HL-60 (cell line): ENCODE data around the gene MYMX.

Experiments
- DNase-seq, 2 experiments: peaks; one replicate each; pipeline ENCODE4 v3.0.0-alpha.2; 2010 to 2020; ENCODE audit warnings: low read depth in 1 of 2, low spot score in 1 of 2
- H3K27ac ChIP-seq: fragments of 250-450 bp; sonication (Bioruptor Pico); replicated peaks from 2 replicates; pipeline ENCODE4 v1.5.1; 2020; ENCODE audit warnings: mild to moderate bottlenecking, moderate library complexity
- H3K27me3 ChIP-seq: fragments of 250-450 bp; sonication (Bioruptor Pico); 2 replicates; pipeline ENCODE4 v1.5.1; 2021; ENCODE audit warnings: mild to moderate bottlenecking, moderate library complexity; ENCODE audit not compliant: insufficient read depth, poor library complexity, severe bottlenecking
- H3K4me3 ChIP-seq: replicated peaks from 2 replicates; pipeline ENCODE4 v1.5.1; 2011; ENCODE audit warnings: mild to moderate bottlenecking, control low read depth, low read length; ENCODE audit not compliant: insufficient read depth
- CTCF ChIP-seq: IDR thresholded peaks from one replicate; pipeline ENCODE4 v1.5.1; 2011; ENCODE audit warnings: low read length, control low read depth, inconsistent platforms; ENCODE audit not compliant: insufficient read depth
- GABPA ChIP-seq: IDR thresholded peaks from 2 replicates; pipeline ENCODE4 v1.6.1; 2012; ENCODE audit warnings: low read depth
- POLR2AphosphoS5 ChIP-seq: IDR thresholded peaks from 2 replicates; pipeline ENCODE4 v1.6.1; 2012; ENCODE audit warnings: low read depth
- REST ChIP-seq: IDR thresholded peaks from 2 replicates; pipeline ENCODE4 v1.6.1; 2012; ENCODE audit warnings: low read depth; ENCODE audit not compliant: insufficient replicate concordance
- SPI1 ChIP-seq: IDR thresholded peaks from 2 replicates; pipeline ENCODE4 v1.6.1; 2012; ENCODE audit warnings: low read depth, mild to moderate bottlenecking, borderline replicate concordance

Gene MYMX

DNA sequence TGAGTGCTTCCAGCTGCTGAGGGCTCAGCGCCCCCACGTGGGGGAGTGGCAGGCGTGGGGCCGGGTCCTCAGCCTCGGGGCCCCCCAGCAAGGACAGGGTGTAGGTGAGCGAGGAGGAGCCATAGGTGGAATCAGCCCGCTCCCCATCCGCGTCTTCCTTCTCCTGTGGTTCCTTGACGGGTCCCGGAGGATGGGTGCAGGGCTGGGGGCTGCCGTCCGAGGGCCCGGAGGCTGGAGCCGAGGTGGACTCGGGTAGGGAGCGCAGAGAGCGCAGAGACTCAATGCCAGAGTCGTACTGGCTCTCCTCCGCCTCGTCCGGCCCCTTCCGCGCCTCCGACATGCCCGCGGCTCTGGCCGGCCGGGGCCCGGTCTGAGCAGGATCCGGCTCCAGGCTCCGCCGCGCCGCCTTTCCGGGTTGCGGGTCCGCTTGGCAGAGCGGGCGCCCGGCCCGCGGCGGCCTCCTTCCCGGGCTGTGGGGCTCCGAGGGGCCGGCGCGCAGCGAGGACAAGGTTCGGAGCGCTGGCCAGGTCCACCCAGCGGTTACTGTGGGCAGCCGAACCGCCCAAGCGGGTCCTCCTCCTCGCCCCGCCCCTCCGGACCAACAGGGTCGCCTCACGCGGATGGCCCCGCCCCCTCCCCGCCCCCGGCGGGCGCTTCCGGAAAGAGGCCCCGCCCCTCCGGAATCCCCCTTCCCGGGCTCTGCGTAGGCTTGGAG, 48.4 kb downstream of the MYMX start, which contains the start of gene NFKBIE:
Gene NFKBIE, minus strand, starts transcription at position 545 of the 715 bp plus-strand sequence. Its CDS starts 205 bp downstream, at position 340.
- Histone ChIP-seq H3K27ac (peak within 1 kb of the TSS; percentile 72), H3K4me3 (peak within 1 kb of the TSS; percentile 71), H3K27me3 (peaks cover 8% of the 10 kb centered on the region)
- no peak for TF ChIP-seq GABPA
- no peak for TF ChIP-seq CTCF
- TF ChIP-seq SPI1, result no peak
- TF ChIP-seq REST, result no peak
- TF ChIP-seq POLR2AphosphoS5, result no peak
- DNase-seq, result peak in 1 of 2 experiments; percentile 82

GRCh38 chr6:44265722-44266233, 49.1 kb downstream of the MYMX start:
- Histone ChIP-seq H3K4me3 (peak overlapping the region; percentile 71; the same call in 1 of the 2 replicates), H3K27me3 (peaks cover 8% of the 10 kb centered on the region), H3K27ac (no peak overlapping the region)
- TF ChIP-seq REST, result no peak
- TF ChIP-seq SPI1, result no peak
- TF ChIP-seq CTCF, result no peak
- no peak for TF ChIP-seq POLR2AphosphoS5
- no peak for TF ChIP-seq GABPA
- DNase-seq, result no peak

- no peak overlapping the region for H3K27ac ChIP-seq
- TF ChIP-seq POLR2AphosphoS5 (no peak), REST (no peak), CTCF (no peak), GABPA (no peak), SPI1 (no peak)
- no peak overlapping the region for H3K4me3 ChIP-seq
- DNase-seq, result no peak
- peaks cover 12% of the 10 kb centered on the region for H3K27me3 ChIP-seq
These were observed 49.6 kb downstream of the MYMX start for GRCh38 chr6:44266347-44266746.
